HG03565 (cell line): ENCODE results near the gene UNC13B.

ENCODE experiments used
- ATAC-seq: cut with Tn5 transposase; IDR thresholded peaks from one replicate; pipeline ENCODE4 v1.9.1; 2021; ENCODE audit warnings: mild to moderate bottlenecking, moderate library complexity; ENCODE audit not compliant: unreplicated experiment

The UNC13B gene

DNA sequence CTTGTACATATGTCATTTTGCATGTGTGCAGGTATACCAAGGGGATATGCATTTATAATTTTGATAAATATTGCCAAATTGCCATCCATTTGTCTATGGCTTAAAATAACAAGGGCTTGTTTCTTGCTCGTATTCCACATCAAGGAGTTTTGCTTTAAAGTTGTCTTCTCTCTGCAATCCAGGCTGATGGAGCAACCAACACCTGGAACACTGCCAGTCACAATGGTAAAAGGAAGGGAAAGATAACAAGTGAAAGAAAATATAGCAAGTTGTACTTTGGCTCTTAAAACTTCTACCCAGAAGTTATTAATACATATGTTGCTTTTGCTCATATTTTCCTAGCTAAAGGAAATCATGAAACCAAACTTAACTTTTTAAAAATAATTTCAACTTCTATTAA, 156.9 kb downstream of the UNC13B start:
- no peak for ATAC-seq

DNA sequence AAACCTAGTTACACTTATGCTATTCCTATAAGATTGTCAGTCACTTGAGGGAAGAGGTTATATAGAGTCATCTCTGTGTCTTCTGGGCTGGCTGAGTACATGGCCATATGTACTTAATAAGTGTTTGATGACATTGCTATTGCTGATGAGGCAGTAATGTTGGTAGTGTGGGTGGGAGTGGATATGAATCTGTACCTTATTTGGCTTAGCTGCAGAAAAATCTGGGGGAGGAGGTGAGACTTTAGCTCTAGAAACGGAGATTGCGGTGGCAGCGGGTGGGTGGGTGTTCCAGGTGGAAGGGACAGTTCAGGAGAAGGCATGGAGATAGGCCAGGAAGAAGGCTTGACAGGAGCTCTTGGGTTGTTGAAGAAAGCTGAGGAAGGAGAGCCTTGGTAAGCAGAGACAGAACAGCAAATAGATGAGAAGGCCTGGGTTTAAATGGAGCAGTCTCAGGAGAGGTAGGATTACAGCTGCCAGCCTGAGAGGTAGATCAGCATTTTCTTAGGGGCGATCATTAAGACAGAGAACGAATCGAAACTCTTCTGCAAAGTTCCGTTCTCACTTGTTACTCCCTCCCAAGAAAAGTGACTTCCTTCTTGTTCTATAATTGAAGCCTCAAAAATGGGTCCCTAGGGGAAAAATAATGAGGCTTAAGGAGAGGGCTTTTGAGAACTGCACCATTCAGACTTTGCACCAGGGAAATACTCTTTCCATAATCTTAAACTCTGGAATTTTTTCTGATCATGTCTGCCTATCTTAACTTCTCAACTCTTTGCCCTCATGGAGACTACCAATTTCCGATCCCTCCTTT, 160.5 kb downstream of the UNC13B start:
- ATAC-seq, result no peak

DNA sequence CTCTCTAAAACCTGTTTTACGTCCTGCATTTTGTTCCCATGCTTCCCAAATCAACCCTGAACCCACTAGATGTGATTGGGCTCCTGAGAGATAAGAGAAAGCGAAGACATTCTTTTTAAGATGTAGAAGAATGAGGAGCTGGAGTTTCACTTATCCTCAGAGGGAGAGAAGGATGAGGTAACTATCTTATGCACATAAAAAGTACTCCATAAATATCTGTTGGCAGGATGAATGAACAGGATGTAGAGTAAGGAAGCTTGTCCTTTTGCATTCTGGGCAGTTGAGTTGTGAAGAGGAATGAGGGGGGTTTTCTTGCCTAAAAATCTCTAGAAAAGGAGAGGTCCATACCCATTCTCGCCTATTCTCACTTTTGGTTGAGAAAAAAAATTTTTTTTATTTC, 163.2 kb downstream of the UNC13B start:
- no peak for ATAC-seq

DNA sequence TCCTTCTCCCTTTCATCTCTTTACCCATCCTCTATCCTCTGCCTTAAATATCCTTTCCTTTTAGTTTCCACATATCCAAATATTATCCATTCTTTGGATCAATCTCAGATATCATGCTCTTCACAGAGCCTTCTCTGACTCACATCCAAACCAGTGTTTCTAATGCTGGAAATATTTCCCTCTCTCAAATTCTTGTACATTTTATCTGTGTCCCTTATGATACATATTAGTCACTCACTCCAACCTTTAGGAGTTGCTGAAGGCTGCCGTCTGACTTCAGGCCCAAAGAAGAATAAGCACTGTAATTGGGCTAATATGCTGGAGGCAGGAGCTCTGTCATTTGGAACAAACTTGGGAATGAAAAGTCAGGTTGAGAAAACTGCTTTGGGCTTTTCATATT, 171.7 kb downstream of the UNC13B start:
- no peak for ATAC-seq

DNA sequence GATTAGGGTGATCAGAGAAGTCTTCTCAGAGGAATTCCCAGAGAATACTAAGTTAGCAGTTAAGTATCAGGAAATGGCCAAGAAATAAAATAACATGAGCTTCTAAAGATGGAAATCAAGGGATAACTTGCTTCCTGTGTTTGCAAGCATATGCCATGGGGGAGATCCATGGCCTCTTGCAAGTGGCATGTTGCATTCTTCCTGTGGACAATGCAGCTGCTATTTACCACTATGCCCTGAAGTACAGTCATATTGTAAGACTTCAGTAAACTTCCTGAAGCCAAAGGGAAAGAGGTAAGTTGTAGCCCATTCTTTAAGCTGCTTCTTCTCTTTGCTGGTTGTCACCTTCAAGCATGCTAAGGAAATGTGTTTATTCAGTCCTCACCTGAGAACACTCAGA, 173.4 kb downstream of the UNC13B start:
- no peak for ATAC-seq

DNA sequence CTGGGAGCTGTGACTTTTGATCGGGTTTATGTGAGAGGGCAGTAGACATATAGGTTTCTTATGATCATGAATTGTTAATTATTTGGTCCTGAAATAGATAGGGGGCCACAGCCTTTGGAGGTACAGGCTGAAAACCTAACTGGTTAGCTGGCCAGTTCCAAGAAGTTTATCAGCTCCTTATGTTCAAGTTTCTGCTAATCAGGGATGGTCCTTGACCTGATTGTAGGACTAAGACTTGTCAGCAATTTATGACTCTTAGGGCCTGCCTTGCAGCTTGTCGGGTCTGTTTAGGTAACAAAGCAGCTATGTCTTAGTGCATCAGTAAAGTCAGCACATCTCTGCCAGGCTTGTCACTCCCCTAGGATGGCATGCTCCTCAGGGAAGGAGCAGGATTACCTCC, 176.3 kb downstream of the UNC13B start:
- no peak for ATAC-seq

DNA sequence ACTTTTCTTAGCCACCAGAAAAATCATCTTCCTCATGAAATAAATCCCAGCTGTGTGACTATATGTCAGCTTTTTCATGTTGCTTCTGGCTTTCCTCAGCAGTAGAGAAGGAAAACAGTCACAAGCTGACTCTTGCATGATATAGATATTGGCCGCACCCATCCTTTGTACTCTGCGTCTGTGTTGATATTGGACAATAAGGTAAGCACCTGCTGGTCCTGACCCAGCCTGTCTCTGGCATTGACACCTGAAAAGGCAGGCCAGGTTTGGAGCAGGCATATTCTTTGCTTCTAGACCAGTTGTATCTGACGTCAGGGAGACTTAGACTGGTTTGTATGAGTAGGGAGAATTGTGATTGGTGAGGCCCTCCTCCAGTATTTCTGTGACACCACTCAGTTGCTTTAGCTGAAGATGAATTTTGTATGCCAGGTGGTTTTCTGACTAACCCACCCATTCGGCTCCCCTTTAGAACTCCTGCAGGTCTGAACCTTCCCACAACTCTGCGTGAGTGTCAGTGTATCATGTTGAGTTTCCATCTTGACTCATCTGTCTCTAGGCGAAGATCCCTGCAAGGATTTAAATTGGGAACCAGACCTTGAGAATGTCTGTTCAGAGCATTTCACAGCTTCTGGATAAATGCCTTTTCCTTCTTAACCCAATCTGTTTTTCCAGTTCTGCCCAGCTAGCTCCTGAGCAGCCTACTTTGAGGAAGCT, 176.9 kb downstream of the UNC13B start:
- no peak for ATAC-seq

DNA sequence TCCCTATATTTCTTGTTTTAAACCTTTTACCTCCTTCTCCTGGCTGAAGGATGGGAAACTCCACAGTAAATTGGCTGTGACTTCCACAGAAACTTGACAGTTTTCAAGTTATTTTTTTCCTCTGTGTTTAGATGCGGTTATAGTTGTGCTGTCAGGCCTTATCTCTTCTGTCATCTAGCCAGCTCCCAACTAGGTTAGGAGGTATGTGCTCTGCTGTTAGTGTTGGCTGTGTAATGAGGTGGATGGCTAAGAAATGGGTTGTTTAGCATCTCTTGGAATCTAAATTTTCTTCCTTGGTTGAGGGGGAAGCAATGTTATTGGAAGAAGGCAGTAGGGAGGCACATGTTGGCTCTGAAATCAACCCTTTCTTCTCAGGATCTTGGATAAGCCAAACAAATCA, 178.2 kb downstream of the UNC13B start:
- no peak for ATAC-seq

DNA sequence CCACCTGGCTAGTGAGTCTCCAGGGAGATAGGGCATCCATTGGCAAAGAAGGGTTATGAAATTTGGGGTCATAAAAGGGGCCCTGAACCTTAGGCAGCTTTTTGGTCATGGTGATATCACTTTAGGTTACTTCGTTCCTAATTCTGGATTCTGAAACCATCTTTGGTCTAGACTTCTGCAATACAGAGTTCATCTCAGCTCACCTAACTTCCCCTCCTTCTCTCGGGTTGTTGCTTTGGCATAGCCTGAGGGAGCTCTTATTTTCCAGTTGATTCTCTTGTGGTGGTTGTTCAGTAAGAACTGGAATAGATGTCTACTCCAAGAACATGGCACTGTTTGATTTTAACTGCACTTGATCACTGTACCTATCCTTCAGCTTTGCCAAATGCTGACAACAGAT, 179.2 kb downstream of the UNC13B start:
- ATAC-seq, result no peak

DNA sequence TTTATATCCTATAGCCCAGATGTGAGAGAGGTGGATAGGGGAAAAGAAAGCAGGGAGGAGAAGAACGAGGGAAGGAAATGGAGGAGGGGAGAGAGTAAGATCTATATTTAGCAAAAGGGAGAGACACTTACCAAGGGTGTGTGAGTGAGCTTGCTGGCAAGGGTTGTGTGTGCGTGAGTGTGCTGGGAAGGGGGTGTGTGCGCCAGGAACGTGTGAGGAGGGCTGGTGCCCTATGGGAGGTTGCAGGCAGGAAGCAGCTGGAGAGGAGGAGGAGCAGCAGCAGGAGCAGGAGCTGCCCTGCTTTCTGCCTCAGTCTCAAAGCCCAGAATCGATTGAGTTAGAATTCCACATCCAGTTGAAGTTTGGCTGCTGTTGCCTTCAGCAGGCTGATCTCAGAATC, 179.8 kb downstream of the UNC13B start:
- ATAC-seq, result no peak

DNA sequence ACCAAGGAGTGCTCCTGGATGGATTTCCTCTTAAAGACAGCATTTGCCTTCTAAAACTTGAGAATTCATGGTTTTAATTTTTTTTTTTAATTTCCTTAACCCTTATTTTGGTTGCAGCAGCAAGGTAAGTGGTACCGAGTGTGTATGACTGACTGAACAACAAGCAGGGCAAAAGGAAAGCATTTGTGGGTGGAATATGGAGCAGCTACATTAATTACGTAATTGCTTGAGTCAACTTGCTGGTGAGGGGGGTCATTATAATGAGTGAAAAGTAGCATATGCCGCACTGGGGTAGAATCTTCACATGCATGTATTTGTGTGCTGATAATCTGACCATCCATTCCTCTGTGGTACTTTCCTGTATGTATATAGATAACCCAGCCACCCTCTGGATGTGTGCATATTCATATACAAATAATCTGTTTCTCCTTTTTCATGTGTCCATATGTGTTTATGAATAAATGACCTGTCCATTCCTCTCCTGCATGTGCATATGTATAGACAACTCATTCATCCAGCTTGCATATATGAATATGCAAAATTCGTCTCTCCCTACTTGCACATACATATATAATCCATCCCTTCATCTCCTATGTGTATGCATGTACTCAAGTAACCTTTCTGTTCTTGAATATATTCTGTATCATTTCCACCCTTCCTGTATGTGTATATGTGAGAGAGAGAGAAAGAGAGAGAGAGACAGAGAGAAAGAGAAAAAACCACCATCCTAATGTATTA, 180.6 kb downstream of the UNC13B start:
- no peak for ATAC-seq

DNA sequence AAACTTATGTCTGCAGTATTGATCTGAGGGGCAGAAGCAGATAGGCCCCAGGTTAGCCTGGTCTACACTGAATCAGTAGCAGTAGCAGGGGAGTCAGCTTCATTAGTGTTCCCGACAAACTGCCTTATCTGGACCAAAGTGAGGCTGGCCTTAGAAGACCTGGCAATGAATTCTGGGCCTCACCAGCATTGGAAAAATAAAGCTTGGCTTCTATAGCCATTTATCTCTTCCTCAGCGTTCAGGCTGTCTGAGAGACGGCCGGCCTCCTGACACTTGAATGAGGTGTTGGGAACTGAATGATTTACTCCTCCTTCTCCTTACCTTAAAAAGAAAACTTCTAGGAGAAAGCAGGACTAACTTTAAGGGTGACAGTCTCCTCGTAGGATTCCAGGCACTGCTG, 186.3 kb downstream of the UNC13B start:
- no peak for ATAC-seq

DNA sequence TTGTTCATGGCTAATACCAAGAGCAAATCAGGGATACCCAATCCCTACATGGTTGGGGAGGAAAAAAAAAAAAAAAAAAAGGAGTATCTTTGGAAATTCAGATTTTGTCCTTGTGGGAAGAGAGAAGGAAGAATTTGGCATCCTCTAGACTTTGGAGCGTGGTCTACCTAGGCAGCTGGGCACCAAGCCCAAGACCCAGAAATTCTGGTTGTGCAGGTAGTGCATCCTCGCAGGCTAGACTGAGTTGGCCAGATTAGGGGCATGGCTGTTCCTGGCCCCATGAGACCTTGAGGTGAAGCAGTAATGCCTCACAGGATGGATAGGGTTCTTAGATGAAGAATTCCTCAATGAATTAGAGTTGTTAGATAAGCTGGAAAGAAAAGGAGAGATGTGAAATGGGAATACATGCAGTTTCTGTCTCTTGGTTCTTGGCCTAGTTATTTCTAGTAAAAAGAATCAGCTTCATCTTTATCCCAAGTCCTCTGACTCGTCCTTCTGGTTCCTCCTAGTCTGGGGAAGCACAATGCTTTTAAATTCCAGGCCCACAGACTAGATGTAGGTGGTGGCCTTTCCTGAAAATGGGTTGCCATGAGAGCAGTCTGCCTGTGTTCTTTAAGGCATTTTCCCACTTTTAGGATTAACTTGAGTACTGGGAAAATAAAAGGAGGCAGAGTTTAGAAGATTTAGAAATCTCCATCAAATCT, 187.6 kb downstream of the UNC13B start:
- ATAC-seq, result no peak

DNA sequence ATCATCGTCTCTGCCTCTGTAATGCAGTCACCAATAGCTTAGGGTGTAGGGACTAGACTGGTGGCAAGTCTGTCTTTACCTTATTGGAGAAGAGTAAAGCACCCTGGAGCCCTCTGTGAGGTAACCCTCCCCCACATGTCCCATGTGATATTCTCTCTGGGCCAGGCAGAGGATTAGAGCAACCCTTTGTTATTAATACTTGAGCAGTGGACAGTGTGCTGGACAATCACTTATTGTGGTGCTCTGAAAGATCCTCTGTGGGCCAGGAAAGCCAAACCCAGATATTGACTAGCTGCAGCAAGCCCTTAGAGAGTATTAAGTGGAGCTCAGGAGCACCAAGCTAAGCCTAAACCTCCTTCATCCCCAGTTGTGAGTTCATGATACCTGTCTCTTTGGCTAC, 188.4 kb downstream of the UNC13B start:
- no peak for ATAC-seq

DNA sequence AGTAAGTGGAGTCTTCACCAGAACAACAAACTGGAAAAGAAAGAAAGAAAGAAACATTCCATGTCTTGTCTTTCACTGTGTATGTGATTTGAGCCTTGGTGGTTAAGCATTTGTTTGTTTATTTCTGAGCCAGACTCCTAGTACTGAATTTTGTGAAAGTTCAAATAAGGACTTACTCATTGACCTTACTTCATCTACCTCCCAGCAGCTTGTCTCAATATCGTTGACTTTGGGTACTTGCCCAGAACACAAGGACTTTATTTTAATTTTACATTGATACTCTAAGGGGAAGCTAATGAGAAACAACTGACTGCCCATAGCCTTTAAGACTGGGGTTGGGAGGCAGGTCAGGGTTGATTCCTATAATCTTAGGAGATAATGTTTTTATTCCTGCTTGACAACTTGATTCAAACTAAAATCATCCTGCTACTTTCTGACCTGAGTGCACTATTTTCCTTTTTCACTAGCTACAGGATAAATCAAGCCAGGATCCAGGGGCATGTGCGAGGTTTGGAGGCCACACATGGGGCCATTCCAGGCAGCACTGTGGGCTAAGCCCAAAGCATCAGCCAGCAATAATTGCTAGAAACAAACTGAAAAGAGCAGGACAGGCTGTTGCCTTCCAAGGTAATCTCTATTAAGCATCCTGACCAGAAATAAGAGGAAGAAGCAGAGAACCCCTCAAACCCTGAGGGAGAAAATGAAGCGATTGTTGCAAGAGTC, 189.2 kb downstream of the UNC13B start:
- no peak for ATAC-seq

DNA sequence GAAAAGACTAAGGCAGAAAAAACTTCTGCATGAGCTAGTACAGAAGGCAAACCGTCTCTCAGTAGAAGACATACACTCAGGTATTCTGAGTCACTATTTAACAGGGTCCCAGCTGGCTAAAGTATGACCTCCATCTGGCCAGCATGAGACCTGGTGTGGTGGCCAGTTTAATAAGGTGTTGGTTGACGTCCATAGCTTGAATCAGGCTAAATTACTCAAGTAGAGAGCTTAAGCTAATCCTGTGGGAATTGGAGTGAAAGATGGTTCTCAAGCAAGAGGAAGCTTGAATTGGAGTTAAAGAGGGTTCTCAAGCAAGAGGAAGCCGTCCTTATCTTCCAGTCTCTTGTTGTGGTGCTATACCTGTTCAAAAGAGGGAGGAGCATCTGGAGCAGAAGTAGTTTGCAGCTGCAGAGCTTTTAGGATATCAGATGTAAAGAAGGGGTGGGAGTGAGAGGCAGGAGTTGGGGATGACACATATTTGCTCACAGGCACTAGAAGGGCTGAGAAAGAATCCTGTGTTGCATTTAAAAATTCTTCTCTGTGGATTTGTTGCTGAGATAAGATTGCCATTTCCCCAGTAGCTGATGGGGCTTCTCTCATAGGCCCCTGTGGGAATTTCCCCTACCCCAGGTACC, 192.0 kb downstream of the UNC13B start:
- no peak for ATAC-seq

DNA sequence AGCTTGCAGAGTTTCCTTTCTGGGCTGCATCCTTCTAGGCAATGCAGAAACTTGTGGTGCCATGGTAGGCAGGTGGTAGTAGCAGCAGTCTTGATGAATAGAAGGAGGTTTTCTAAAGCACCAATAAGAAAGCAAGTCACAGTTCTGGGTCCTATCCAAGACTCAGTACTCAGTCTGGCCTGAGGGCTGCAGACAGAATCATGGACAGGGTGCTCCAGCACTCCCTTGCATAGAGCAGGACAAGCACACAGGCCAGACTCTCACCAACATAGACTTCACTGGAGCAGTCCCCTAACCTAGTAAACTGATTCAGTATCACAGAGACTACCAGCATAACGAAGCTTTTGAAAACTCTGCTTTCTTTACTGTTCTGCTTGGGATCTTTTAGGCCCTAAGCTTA, 194.1 kb downstream of the UNC13B start:
- no peak for ATAC-seq

DNA sequence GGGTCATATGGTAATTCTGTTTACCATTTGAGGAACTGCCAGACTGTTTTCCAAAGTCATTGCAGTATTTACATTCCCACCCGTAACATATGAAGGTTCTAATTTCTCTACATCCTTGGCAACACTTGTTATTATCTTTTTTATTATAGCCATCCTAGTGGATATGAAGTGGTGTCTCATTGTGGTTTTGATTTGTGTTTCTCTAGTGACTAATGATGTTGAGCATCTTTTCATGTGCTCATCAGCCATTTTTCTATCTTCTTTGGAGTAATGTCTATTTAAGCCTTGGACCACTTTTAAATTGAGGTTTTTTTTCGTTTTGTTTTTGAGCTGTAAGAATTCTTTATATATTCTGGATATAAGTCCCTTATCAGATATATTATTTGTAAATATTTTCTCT, 195.3 kb downstream of the UNC13B start:
- ATAC-seq, result no peak

DNA sequence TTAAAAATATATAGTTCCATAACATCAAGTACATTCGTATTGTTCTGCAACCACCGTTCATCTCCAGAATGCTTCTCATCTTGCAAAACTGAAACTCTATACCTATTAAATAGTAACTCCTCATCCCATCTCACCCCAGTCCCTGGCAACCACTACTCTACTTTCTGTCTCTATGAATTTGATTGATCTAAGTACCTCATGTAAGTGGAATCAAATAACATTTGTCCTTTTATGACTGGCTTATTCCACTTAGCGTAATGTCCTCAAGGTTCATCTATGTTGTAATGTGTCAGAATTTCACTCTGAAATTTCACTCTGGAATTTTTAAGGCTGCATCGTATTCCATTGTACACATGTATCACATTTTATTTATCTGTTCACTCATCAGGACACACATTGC, 196.0 kb downstream of the UNC13B start:
- ATAC-seq, result no peak
